CD14-positive monocyte (primary cell): Measurements from ENCODE around the gene PRTN3. TPM values are rescaled to one million over a fixed set of nuclear protein-coding genes. Genes with fewer than 3 reads are reported as not detected.

Experiments
- DNase-seq, 3 donors: peaks; one replicate each; pipeline ENCODE4 v3.0.0-alpha.2; 2011 to 2022
- H2AFZ ChIP-seq: 2 replicates; pipeline ENCODE4 v1.6.0; 2012; ENCODE audit warnings: mild to moderate bottlenecking, low read depth, low read length, inconsistent platforms; ENCODE audit not compliant: insufficient read depth, poor library complexity, severe bottlenecking
- H3K27ac ChIP-seq, 2 donors: 1 replicate in 1 of 2; 2 replicates in 1 of 2; pipeline ENCODE4 v1.5.1; 2012 to 2013; ENCODE audit warnings: low read length in 2 of 2, control low read depth in 1 of 2, inconsistent platforms in 1 of 2, low read depth in 1 of 2, mild to moderate bottlenecking in 1 of 2
- H3K27me3 ChIP-seq, 2 donors: one replicate each; pipeline versions ENCODE4 v1.6.0 to v1.6.1; 2011 to 2013; ENCODE audit warnings: low read length in 2 of 2; ENCODE audit not compliant: control insufficient read depth in 2 of 2, insufficient read depth in 2 of 2
- H3K36me3 ChIP-seq, 2 donors: replicated peaks in 1 of 2; 1 replicate in 1 of 2; 2 replicates in 1 of 2; pipeline versions ENCODE4 v1.5.1 to v1.6.1; 2012 to 2013; ENCODE audit warnings: low read length in 2 of 2, control low read depth in 1 of 2, inconsistent platforms in 1 of 2, mild to moderate bottlenecking in 1 of 2; ENCODE audit not compliant: insufficient read depth in 2 of 2, control insufficient read depth in 1 of 2
- H3K4me1 ChIP-seq, 2 donors: 1 replicate in 1 of 2; 2 replicates in 1 of 2; pipeline versions ENCODE4 v1.5.1 to v1.6.1; 2012 to 2013; ENCODE audit warnings: low read length in 2 of 2, control low read depth in 1 of 2, inconsistent platforms in 1 of 2, mild to moderate bottlenecking in 1 of 2, moderate library complexity in 1 of 2; ENCODE audit not compliant: insufficient read depth in 2 of 2, control insufficient read depth in 1 of 2
- H3K4me2 ChIP-seq: replicated peaks from 2 replicates; pipeline ENCODE3; 2012; ENCODE audit warnings: low read length, moderate library complexity, mild to moderate bottlenecking; ENCODE audit not compliant: poor library complexity, severe bottlenecking; ENCODE audit errors: extremely low read depth
- H3K4me3 ChIP-seq, 3 experiments: fragments of 200-600 bp in 1 of 3; sonication (generic) in 1 of 3; replicated peaks in 1 of 3; 1 replicate in 2 of 3; 2 replicates in 1 of 3; pipeline ENCODE4 v1.5.1; 2011 to 2013; ENCODE audit warnings: low read length in 3 of 3, mild to moderate bottlenecking in 3 of 3, control low read depth in 2 of 3, low read depth in 2 of 3, inconsistent platforms in 1 of 3, moderate library complexity in 1 of 3
- H3K79me2 ChIP-seq: 2 replicates; pipeline ENCODE4 v1.6.0; 2012; ENCODE audit warnings: mild to moderate bottlenecking, control low read depth, inconsistent platforms, low read length, moderate library complexity; ENCODE audit not compliant: insufficient read depth
- H3K9ac ChIP-seq: 2 replicates; pipeline ENCODE4 v1.6.0; 2017; ENCODE audit warnings: low read length, mild to moderate bottlenecking; ENCODE audit not compliant: insufficient read depth, poor library complexity, severe bottlenecking
- H3K9me3 ChIP-seq, 2 donors: replicated peaks in 1 of 2; 1 replicate in 1 of 2; 2 replicates in 1 of 2; pipeline versions ENCODE4 v1.5.1 to v1.6.1; 2012 to 2013; ENCODE audit warnings: low read length in 2 of 2, control low read depth in 1 of 2; ENCODE audit not compliant: control insufficient read depth in 1 of 2, insufficient read depth in 1 of 2
- H4K20me1 ChIP-seq: 2 replicates; pipeline ENCODE4 v1.6.0; 2012; ENCODE audit warnings: mild to moderate bottlenecking, low read length, control low read depth, moderate library complexity; ENCODE audit not compliant: insufficient read depth
- H3K27ac Mint-ChIP-seq, 7 donors: one replicate each; pipeline ENCODE4 v1.8.0; 2020; ENCODE audit warnings: mild to moderate bottlenecking in 7 of 7, mixed read lengths in 7 of 7, moderate library complexity in 6 of 7, inconsistent platforms in 2 of 7
- H3K27me3 Mint-ChIP-seq, 3 donors: one replicate each; pipeline ENCODE4 v1.8.0; 2021 to 2022; ENCODE audit warnings: low read depth in 3 of 3, mild to moderate bottlenecking in 3 of 3, mixed read lengths in 3 of 3, moderate library complexity in 3 of 3, inconsistent platforms in 1 of 3
- H3K36me3 Mint-ChIP-seq, 2 donors: one replicate each; pipeline ENCODE4 v1.8.0; 2020; ENCODE audit warnings: mixed read lengths in 2 of 2, inconsistent platforms in 1 of 2, mild to moderate bottlenecking in 1 of 2
- H3K4me1 Mint-ChIP-seq: one replicate; pipeline ENCODE4 v1.8.0; 2020; ENCODE audit warnings: mild to moderate bottlenecking, mixed read lengths
- H3K4me3 Mint-ChIP-seq, 2 donors: one replicate each; pipeline ENCODE4 v1.8.0; 2020; ENCODE audit warnings: mild to moderate bottlenecking in 2 of 2, mixed read lengths in 2 of 2, moderate library complexity in 1 of 2
- H3K9me3 Mint-ChIP-seq, 7 donors: one replicate each; pipeline ENCODE4 v1.8.0; 2020 to 2022; ENCODE audit warnings: mixed read lengths in 7 of 7, mild to moderate bottlenecking in 6 of 7, moderate library complexity in 6 of 7, inconsistent platforms in 2 of 7
- CTCF ChIP-seq: fragments of 200-600 bp; IDR thresholded peaks from one replicate; pipeline ENCODE4 v1.8.0; 2022; ENCODE audit warnings: antibody characterized with exemption, mild to moderate bottlenecking
- WGBS: methylation state at CpG from one replicate; pipeline ENCODE4 v1.1.5; 2013; ENCODE audit warnings: missing lambda C conversion rate; ENCODE audit not compliant: insufficient coverage; 5-methylcytosine and 5-hydroxymethylcytosine counted together
- intact Hi-C, 2 donors: fragments of 100-400 bp; cut with micrococcal nuclease; formaldehyde crosslinking; loops; one replicate each; pipeline versions ENCODE4 v1.15.0 to v1.15.1; 2023
- polyA plus RNA-seq, 3 donors: library from polyadenylated mRNA; depleted of rRNA in 1 of 3; unstranded in 2 of 3; stranded (reverse) in 1 of 3; fragments of 300-500 nt in 2 of 3; fragments of >200 nt in 1 of 3; fragmentation: Illumina TruSeq in 2 of 3; gene quantifications; 1 replicate in 2 of 3; 2 replicates in 1 of 3; pipeline ENCODE4 v1.2.3, GENCODE V29; 2012 to 2021
- small RNA-seq: library from RNA; depleted of rRNA; stranded (forward); fragments of <200 nt; gene quantifications from one replicate; pipeline ENCODE3, GENCODE V24; 2012; ENCODE audit warnings: low read depth; ENCODE audit not compliant: insufficient read length

PRTN3 gene
- polyA plus RNA-seq, 3 donors, result 0.11 TPM; not detected in 2

GRCh38 chr19:897442-898039, 56.7 kb downstream of the PRTN3 start:
- Histone ChIP-seq H3K79me2 (peaks cover 3% of the 10 kb centered on the region), H3K9ac (no peak overlapping the region), H3K27me3 (no peaks in the 10 kb centered on the region), H3K27ac (no peak overlapping the region), H3K4me1 (peaks cover 6 to 11% of the 10 kb centered on the region in 2 donors), H3K4me2 (no peak overlapping the region), H4K20me1 (peaks cover 58% of the 10 kb centered on the region), H2AFZ (no peak overlapping the region), H3K9me3 (no peaks in the 10 kb centered on the region), H3K36me3 (peaks cover 33 to 49% of the 10 kb centered on the region in 2 donors), H3K4me3 (no peak overlapping the region)
- no peak overlapping the region for H3K4me3 Mint-ChIP-seq
- intact Hi-C loops, result no loop called here
- H3K4me1 Mint-ChIP-seq, result peaks cover 13% of the 10 kb centered on the region
- H3K27ac Mint-ChIP-seq, result peak overlapping the region in 1 of 7 donors; percentile 56
- peaks cover 32 to 54% of the 10 kb centered on the region in 2 donors for H3K36me3 Mint-ChIP-seq
- H3K27me3 Mint-ChIP-seq, result peaks cover 0 to 3% (median 2%) of the 10 kb centered on the region in 3 donors
- no peaks in the 10 kb centered on the region for H3K9me3 Mint-ChIP-seq
- no peak for DNase-seq
- WGBS, result 98% methylated on average over 25 of the region's 26 CpGs
- TF ChIP-seq CTCF, result peak; percentile 29

Small RNAs within 50 kb of the gene (small RNA-seq; reads per million reads assigned to genes)
- not detected for gene MIR3187
- 20.6 reads per million, percentile 87 among the genes with 10 or more reads in this experiment for gene RNU6-9

Other genes starting within 250 kb of the PRTN3 start
- 10 to 100 TPM; 16.2 to 40.5 (median 17.6) TPM for gene POLRMT, start 207.5 kb upstream of the PRTN3 start, polyA plus RNA-seq
- gene FGF22, start 201.1 kb upstream of the PRTN3 start, polyA plus RNA-seq, result not detected
- gene RNF126, start 177.8 kb upstream of the PRTN3 start, polyA plus RNA-seq, result 10 to 100 TPM; 29.1 to 51.6 (median 31.6) TPM
- 10 to 100 TPM in 1 of 3 donors, 1 to 10 TPM in 2; 2.5 to 42.1 (median 5.2) TPM for gene FSTL3, start 164.6 kb upstream of the PRTN3 start, polyA plus RNA-seq
- 1 to 10 TPM in 1 of 3 donors, under 1 TPM in 2; 0.16 to 1.4 (median 0.78) TPM for gene PRSS57, start 145.5 kb upstream of the PRTN3 start, polyA plus RNA-seq
- under 1 TPM in 1 of 3 donors, not detected in 2; 0.23 TPM for gene PALM, start 132.1 kb upstream of the PRTN3 start, polyA plus RNA-seq
- not detected for gene MISP, start 89.9 kb upstream of the PRTN3 start, polyA plus RNA-seq
- gene PTBP1, start 43.5 kb upstream of the PRTN3 start, polyA plus RNA-seq, result 100 to 1,000 TPM in 1 of 3 donors, 10 to 100 TPM in 2; 62.4 to 117 (median 81.6) TPM
- gene PLPPR3, start 19.0 kb upstream of the PRTN3 start, polyA plus RNA-seq, result 1 to 10 TPM in 1 of 3 donors, not detected in 2; 1.2 TPM
- 1 to 10 TPM; 2.7 to 5.7 (median 4.3) TPM for gene AZU1, start 13.2 kb upstream of the PRTN3 start, polyA plus RNA-seq
- 1 to 10 TPM in 2 of 3 donors, under 1 TPM in 1; 0.61 to 2.0 (median 1.3) TPM for gene ELANE, start 11.3 kb downstream of the PRTN3 start, polyA plus RNA-seq
- 100 to 1,000 TPM; 272 to 862 (median 654) TPM for gene CFD, start 18.7 kb downstream of the PRTN3 start, polyA plus RNA-seq
- 10 to 100 TPM; 20.7 to 37.4 (median 32.8) TPM for gene MED16, start 52.2 kb downstream of the PRTN3 start, polyA plus RNA-seq
- gene RNU6-9, start 52.5 kb downstream of the PRTN3 start, polyA plus RNA-seq, result not detected
- gene R3HDM4, start 72.2 kb downstream of the PRTN3 start, polyA plus RNA-seq, result 10 to 100 TPM; 70.8 to 99.9 (median 78.7) TPM
- gene KISS1R, start 76.3 kb downstream of the PRTN3 start, polyA plus RNA-seq, result not detected
- 10 to 100 TPM in 1 of 3 donors, 1 to 10 TPM in 2; 2.1 to 41.6 (median 3.2) TPM for gene ARID3A, start 85.0 kb downstream of the PRTN3 start, polyA plus RNA-seq
- gene WDR18, start 143.3 kb downstream of the PRTN3 start, polyA plus RNA-seq, result 10 to 100 TPM; 21.3 to 52.7 (median 49.9) TPM
- under 1 TPM in 2 of 3 donors, not detected in 1; 0.13 to 0.27 TPM for gene GRIN3B, start 159.4 kb downstream of the PRTN3 start, polyA plus RNA-seq
- 100 to 1,000 TPM in 1 of 3 donors, 10 to 100 TPM in 2; 37.4 to 417 (median 45.0) TPM for gene TMEM259, start 180.1 kb downstream of the PRTN3 start, polyA plus RNA-seq
- not detected for gene RNU6-2, start 180.5 kb downstream of the PRTN3 start, polyA plus RNA-seq
- gene CNN2, start 185.6 kb downstream of the PRTN3 start, polyA plus RNA-seq, result 100 to 1,000 TPM in 2 of 3 donors, 10 to 100 TPM in 1; 69.9 to 213 (median 144) TPM
- gene ABCA7, start 199.1 kb downstream of the PRTN3 start, polyA plus RNA-seq, result 100 to 1,000 TPM in 1 of 3 donors, 1 to 10 TPM in 2; 1.7 to 104 (median 7.8) TPM
- gene ARHGAP45, start 226.2 kb downstream of the PRTN3 start, polyA plus RNA-seq, result 100 to 1,000 TPM; 108 to 308 (median 137) TPM